Fibroblast of skin of left biceps (primary cell): ENCODE measurements around the gene RAX.

Source experiments
- DNase-seq, 2 experiments: peaks; one replicate each; pipeline ENCODE4 v3.0.0-alpha.2; 2013; ENCODE audit warnings: low read depth in 2 of 2

RAX gene

GRCh38 chr18:59246796-59247195 lies 26.5 kb downstream of the RAX start:
- DNase-seq, result no peak

DNA sequence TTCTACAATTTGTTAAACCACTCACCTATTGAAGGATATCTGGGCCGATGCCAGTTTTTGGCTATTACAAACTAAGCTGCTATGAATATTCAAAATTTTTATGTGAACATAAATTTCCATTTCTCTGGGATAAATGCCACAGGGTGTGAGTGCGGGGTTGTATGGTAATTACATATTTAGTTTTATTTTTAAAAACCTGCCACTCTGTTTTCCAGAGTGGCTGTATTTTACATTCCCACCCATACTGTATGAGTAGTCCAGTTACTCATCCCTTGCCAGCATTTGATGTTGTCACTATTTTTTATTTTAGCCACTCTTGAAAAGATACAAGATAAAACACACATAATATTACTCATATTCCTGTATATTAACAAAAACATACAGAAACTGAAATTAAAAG lies 30.3 kb downstream of the RAX start:
- no peak for DNase-seq

GRCh38 chr18:59239642-59240041 lies 33.6 kb downstream of the RAX start:
- no peak for DNase-seq

- no peak for DNase-seq
Measured at GRCh38 chr18:59238385-59238784, 34.9 kb downstream of the RAX start.

DNA sequence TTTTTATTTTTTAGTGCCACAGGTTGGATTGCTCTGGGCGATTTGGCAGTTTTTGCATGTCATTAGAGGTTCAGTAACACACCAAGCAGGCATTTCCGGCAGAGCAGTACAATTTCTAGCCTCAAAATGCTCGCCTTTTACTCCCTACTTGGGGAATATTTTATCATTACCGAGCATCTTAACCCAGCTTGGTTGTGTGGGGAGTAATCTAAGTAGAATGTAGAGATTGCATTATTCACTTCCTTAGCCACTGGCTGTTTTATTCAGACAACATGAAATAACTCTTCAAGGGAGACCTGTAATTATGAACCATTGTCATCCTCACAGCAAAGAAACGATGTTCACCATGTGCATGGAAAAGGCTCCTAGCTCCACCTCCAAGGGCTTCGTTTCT lies 40.2 kb downstream of the RAX start:
- DNase-seq, result peak in 1 of 2 experiments; percentile 15

GRCh38 chr18:59232309-59233016 lies 40.8 kb downstream of the RAX start:
- no peak for DNase-seq

DNA sequence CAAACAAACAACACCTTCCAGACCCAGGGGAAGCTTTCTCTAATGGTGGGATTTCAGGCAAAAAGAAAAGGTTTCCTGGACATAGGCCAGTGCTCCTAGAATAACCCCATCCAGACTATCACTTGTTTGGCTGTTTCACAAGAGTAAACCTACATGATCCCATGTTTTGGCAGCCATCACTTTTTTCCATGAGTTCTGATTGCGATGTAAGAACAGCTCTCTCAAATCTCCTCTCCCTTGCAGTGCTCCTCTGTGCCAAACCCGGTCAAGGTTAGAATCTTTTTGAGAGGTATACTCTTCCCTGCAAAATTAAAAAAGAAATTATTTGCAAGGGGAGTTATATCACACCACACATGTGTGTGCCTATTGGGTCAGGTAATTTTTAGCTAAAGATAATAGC lies 41.4 kb downstream of the RAX start:
- no peak for DNase-seq

- DNase-seq, result no peak
Measured at GRCh38 chr18:59231114-59231513, 42.1 kb downstream of the RAX start.

GRCh38 chr18:59229701-59230443 lies 43.4 kb downstream of the RAX start:
- peak; percentile 23 to 25 for DNase-seq

DNA sequence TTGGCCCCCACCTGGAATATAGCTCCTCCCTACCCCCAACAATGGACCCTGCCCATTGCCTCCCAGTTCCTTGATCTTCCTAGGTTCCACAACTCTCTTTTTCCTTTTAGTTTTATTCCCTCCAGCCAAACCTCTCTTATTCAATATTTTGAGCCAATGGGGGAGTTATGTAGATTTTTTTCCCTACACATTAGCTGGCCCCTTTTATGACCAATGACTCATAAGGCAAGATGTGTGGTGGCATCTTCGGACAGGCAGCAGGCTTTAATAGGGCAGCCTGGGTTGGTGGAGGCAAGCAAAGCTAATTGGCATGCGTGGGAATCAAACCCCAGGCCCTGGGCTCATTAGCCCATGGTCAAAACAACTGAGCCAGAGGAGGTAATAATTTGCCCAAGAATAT lies 44.1 kb downstream of the RAX start:
- no peak for DNase-seq

DNA sequence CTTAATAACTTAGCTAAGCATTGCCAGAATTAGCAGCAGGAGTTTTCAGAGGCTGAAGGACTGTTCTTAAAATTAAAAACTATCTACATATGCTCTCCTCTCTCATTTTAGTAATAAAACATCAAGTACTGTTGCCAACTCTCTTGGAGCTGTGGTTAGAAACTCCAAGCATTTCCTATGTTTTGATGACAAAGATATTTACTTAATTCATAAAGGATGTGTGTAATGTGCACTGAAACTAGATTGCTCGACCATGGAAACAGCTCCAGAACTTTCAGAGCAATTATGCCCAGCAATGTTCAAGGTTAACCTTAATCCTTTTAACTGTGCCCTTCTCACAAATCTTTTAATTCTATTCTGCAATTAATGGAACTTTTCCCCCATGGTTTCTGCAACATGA lies 44.9 kb downstream of the RAX start:
- DNase-seq, result peak; percentile 56 to 63

- DNase-seq, result no peak
Measured at GRCh38 chr18:59222341-59222740, 50.9 kb downstream of the RAX start.

- no peak for DNase-seq
Measured at GRCh38 chr18:59220784-59221765, 52.2 kb downstream of the RAX start.

DNA sequence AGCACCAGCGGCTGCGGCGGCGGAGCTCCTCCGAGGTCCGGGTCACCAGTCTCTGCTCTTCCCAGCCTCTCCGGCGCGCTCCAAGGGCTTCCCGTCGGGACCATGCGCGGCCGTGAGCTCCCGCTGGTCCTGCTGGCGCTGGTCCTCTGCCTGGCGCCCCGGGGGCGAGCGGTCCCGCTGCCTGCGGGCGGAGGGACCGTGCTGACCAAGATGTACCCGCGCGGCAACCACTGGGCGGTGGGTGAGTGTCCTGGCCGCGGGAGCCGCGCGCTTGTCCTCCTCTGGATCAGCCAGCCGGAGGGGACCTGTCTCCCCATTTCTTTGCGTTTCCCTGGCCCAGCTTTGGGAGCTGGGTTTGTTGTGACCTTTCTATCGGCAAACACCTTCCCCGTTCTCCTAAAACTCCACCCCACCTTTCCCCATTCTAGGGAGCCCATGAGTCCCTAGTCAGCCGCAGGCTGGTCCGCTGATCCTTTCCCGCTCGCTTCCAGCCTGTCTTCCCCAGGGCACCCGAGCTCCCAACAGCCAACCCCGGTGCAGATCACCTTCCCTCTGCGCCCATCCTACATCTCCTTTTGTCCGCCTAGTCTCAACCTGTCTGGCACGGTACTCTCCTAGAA lies 53.0 kb downstream of the RAX start:
- DNase-seq, result no peak

DNA sequence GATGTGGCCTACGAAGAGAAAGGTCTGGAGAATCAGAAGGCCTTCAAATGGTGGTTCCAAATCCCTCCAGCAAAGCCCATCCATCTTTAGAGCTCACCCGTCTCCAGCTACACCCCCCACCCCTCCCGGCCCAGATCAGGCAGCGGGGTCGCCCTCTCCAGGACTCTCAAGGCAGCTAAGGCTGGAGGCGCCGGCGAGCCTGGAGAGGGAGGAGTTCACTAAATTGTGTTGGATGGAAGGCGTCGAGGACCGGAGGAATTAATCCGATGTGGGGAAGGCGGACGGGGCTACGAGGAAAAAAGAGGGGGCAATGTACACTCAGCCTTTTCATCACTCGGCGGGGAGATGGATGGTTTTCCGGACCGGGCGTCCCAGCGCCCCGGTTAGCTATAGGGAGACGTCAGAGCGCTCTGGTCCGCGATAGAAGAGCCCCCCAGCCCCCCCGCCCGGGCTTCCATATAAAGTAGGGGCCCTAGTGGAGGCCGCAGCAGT lies 53.5 kb downstream of the RAX start, which contains the start of gene GRP:
Gene GRP (plus strand): TSS at position 487 of the 492 bp plus-strand sequence. CDS start 108 bp downstream, outside the sequence.
- no peak for DNase-seq

GRCh38 chr18:59218018-59218417 lies 55.2 kb downstream of the RAX start:
- no peak for DNase-seq
